HEK293T (cell line): ENCODE measurements around the gene EOLA2.
"Not testable (repeated sequence)": the region's sequence is repeated elsewhere in the genome, so short reads cannot be mapped to it uniquely, and the experiment has no call there.

ENCODE experiments used
- CTCF ChIA-PET: fragments of 350-600 bp; formaldehyde crosslinking; extraction: SDS; loops from one replicate; lab custom pipeline; 2021; ENCODE audit warnings: antibody characterized with exemption, inconsistent platforms; lab: Yijun Ruan, JAX
- POLR2A ChIA-PET: fragments of 350-600 bp; formaldehyde crosslinking; extraction: SDS; loops from one replicate; lab custom pipeline; 2020; ENCODE audit warnings: antibody characterized with exemption, inconsistent platforms; lab: Yijun Ruan, JAX
- DNase-seq: peaks from one replicate; pipeline ENCODE4 v3.0.0; 2012; ENCODE audit warnings: mixed read lengths; ENCODE audit errors: extremely low spot score
- BHLHE40 ChIP-seq: fragments of 450-650 bp; IDR thresholded peaks from 2 replicates; pipeline ENCODE4 v1.6.1; 2016; ENCODE audit warnings: mild to moderate bottlenecking, moderate library complexity, borderline replicate concordance
- CTBP1 ChIP-seq: fragments of 450-650 bp; IDR thresholded peaks from 2 replicates; pipeline ENCODE4 v1.6.1; 2016; ENCODE audit warnings: borderline replicate concordance
- ELF4 ChIP-seq: fragments of 450-650 bp; IDR thresholded peaks from 2 replicates; pipeline ENCODE4 v1.6.1; 2017; ENCODE audit warnings: antibody characterized with exemption
- FOXA1 ChIP-seq: fragments of 450-650 bp; IDR thresholded peaks from 2 replicates; pipeline ENCODE4 v1.6.1; 2016; ENCODE audit warnings: mild to moderate bottlenecking
- FOXK2 ChIP-seq: fragments of 450-650 bp; IDR thresholded peaks from 2 replicates; pipeline ENCODE4 v1.6.1; 2016; ENCODE audit warnings: mild to moderate bottlenecking
- FOXM1 ChIP-seq: fragments of 450-650 bp; IDR thresholded peaks from 2 replicates; pipeline ENCODE4 v1.6.1; 2017; ENCODE audit warnings: mild to moderate bottlenecking, borderline replicate concordance
- HDGF ChIP-seq: fragments of 450-650 bp; IDR thresholded peaks from 2 replicates; pipeline ENCODE4 v1.6.1; 2017; ENCODE audit warnings: antibody characterized with exemption, borderline replicate concordance
- L3MBTL2 ChIP-seq: fragments of 450-650 bp; conservative IDR thresholded peaks from 2 replicates; pipeline ENCODE4 v1.6.1; 2016; ENCODE audit warnings: mild to moderate bottlenecking
- LEF1 ChIP-seq: fragments of 450-650 bp; IDR thresholded peaks from 2 replicates; pipeline ENCODE4 v1.6.1; 2017; ENCODE audit warnings: mild to moderate bottlenecking, borderline replicate concordance
- PKNOX1 ChIP-seq: fragments of 450-650 bp; IDR thresholded peaks from 2 replicates; pipeline ENCODE4 v1.6.1; 2016
- SP1 ChIP-seq: fragments of 450-650 bp; IDR thresholded peaks from 2 replicates; pipeline ENCODE4 v1.6.1; 2017
- SUZ12 ChIP-seq: fragments of 450-650 bp; IDR thresholded peaks from 2 replicates; pipeline ENCODE4 v1.6.1; 2016; ENCODE audit warnings: mild to moderate bottlenecking
- TARDBP ChIP-seq: fragments of 450-650 bp; IDR thresholded peaks from 2 replicates; pipeline ENCODE4 v1.6.1; 2016
- ZNF384 ChIP-seq: fragments of 450-650 bp; IDR thresholded peaks from 2 replicates; pipeline ENCODE4 v1.6.1; 2016

EOLA2 gene

GRCh38 chrX:149940674-149941024 lies 2.4 kb upstream of the EOLA2 start:
- DNase-seq, POLR2A ChIA-PET: not testable (repeated sequence)
- TF ChIP-seq L3MBTL2, result peak; percentile 26
- CTCF ChIA-PET, result interaction anchor here (0.7 to 1.1 kb wide), 5 partner anchors 8 to 743 kb away, joined by 3 to 10 read pairs (median 4); no protein-coding TSS in a partner anchor

- TF ChIP-seq FOXA1 (no peak), SP1 (peak; percentile 75), HDGF (peak; percentile 70; the same call in 1 of the 2 replicates), ELF4 (no peak)
- ChIA-PET CTCF (interaction anchor here (0.6 to 1.1 kb wide), 6 partner anchors 8 to 744 kb away, joined by 3 to 10 read pairs (median 4); no protein-coding TSS in a partner anchor), POLR2A (no interaction called here)
- peak; percentile 83 for DNase-seq
Measured at GRCh38 chrX:149939905-149940673, 1.8 kb upstream of the EOLA2 start.

GRCh38 chrX:149939655-149939904 lies 1.3 kb upstream of the EOLA2 start:
- ChIA-PET CTCF (interaction anchor here (0.6 to 1.1 kb wide), 3 partner anchors 9 to 744 kb away, joined by 3 to 4 read pairs (median 3); no protein-coding TSS in a partner anchor), POLR2A (no interaction called here)
- DNase-seq, result no peak
- TF ChIP-seq CTBP1, result no peak
- no peak for TF ChIP-seq ZNF384
- TF ChIP-seq FOXM1, result no peak
- no peak for TF ChIP-seq TARDBP
- TF ChIP-seq ELF4, result no peak
- no peak for TF ChIP-seq BHLHE40

- DNase-seq, result peak; percentile 78
- ChIA-PET POLR2A (interaction anchor here (0.8 to 1.4 kb wide), 5 partner anchors 26 to 424 kb away, joined by 3 to 6 read pairs (median 3); partner anchors contain the start of genes EOLA1 and MAMLD1), CTCF (interaction anchor here (0.6 kb wide), 1 partner anchor 38 kb away, joined by 5 read pairs; no protein-coding TSS in a partner anchor)
- TF ChIP-seq CTBP1, result no peak
- no peak for TF ChIP-seq PKNOX1
- no peak for TF ChIP-seq HDGF
- TF ChIP-seq FOXM1, result no peak
- TF ChIP-seq SUZ12, result no peak
- TF ChIP-seq L3MBTL2, result no peak
- no peak for TF ChIP-seq ZNF384
- no peak for TF ChIP-seq SP1
- no peak for TF ChIP-seq ELF4
- TF ChIP-seq TARDBP, result no peak
- no peak for TF ChIP-seq FOXK2
Measured at GRCh38 chrX:149938881-149939654, 777 bp upstream of the EOLA2 start.

- DNase-seq, result no peak
- POLR2A ChIA-PET, result interaction anchor here (0.8 to 1.4 kb wide), 4 partner anchors 25 to 425 kb away, joined by 3 to 6 read pairs (median 4); partner anchors contain the start of genes EOLA1 and MAMLD1
Measured at GRCh38 chrX:149937871-149938426, 342 bp downstream of the EOLA2 start.

GRCh38 chrX:149937328-149937727 lies 963 bp downstream of the EOLA2 start:
- DNase-seq, POLR2A ChIA-PET, CTCF ChIA-PET: not testable (repeated sequence)

More at GRCh38 chrX:149937871-149938426, 342 bp downstream of the EOLA2 start:
- no peak for TF ChIP-seq LEF1
- no peak for TF ChIP-seq TARDBP
- CTCF ChIA-PET, result no interaction called here

- DNase-seq, POLR2A ChIA-PET, CTCF ChIA-PET: not testable (repeated sequence)
Measured at GRCh38 chrX:149933547-149933946, 4.7 kb downstream of the EOLA2 start.

- CTCF ChIA-PET, DNase-seq, POLR2A ChIA-PET: not testable (repeated sequence)
Measured at GRCh38 chrX:149932970-149933369, 5.3 kb downstream of the EOLA2 start.

- CTCF ChIA-PET, POLR2A ChIA-PET, DNase-seq: not testable (repeated sequence)
Measured at GRCh38 chrX:149932150-149932549, 6.1 kb downstream of the EOLA2 start.

GRCh38 chrX:149931355-149931754 lies 6.9 kb downstream of the EOLA2 start:
- POLR2A ChIA-PET, DNase-seq: not testable (repeated sequence)

GRCh38 chrX:149929400-149929799 lies 8.9 kb downstream of the EOLA2 start, which contains the start of gene HSFX4:
Gene HSFX4, plus strand, starts transcription at chrX:149929573. Its CDS starts 72 bp downstream, at chrX:149929645.
- POLR2A ChIA-PET, DNase-seq, CTCF ChIA-PET: not testable (repeated sequence)

More at GRCh38 chrX:149931355-149931754, 6.9 kb downstream of the EOLA2 start:
- CTCF ChIA-PET, result not testable (repeated sequence)

- CTCF ChIA-PET, DNase-seq, POLR2A ChIA-PET: not testable (repeated sequence)
Measured at GRCh38 chrX:149928635-149929034, 9.7 kb downstream of the EOLA2 start.

- POLR2A ChIA-PET, DNase-seq, CTCF ChIA-PET: not testable (repeated sequence)
Measured at GRCh38 chrX:149927964-149928258, 10.4 kb downstream of the EOLA2 start.
